Esophagus muscularis mucosa (tissue), 3 donors: ENCODE data around the gene FUT3.

ENCODE experiments used
- CTCF ChIP-seq, 3 experiments: fragments of 200-600 bp in 2 of 3; fragments of 450-650 bp in 1 of 3; sonication (generic) in 2 of 3; IDR thresholded peaks; one replicate each; pipeline ENCODE4 v1.5.1; 2017 to 2019; ENCODE audit warnings: antibody characterized with exemption in 3 of 3, mild to moderate bottlenecking in 2 of 3, moderate library complexity in 1 of 3
- POLR2AphosphoS5 ChIP-seq, 2 donors: sonication (generic); formaldehyde crosslinking; IDR thresholded peaks; one replicate each; pipeline ENCODE4 v1.6.1; 2017; ENCODE audit warnings: antibody characterized with exemption in 2 of 2

GRCh38 chr19:5818594-5818993 lies 32.7 kb downstream of the FUT3 start:
- no peak for TF ChIP-seq CTCF (IDR thresholded peaks at IDR 0.05)
- TF ChIP-seq POLR2AphosphoS5 (IDR thresholded peaks at IDR 0.05), result no peak
